OCI-LY1 (cell line): ENCODE measurements around the gene TIMMDC1.

ENCODE experiments used
- H2AFZ ChIP-seq: fragments of 200-600 bp; sonication (generic), shearing (Covaris generic); 2 replicates; pipeline ENCODE4 v1.6.0; 2014; ENCODE audit warnings: antibody characterized with exemption, mild to moderate bottlenecking, low read length
- H3F3A ChIP-seq: fragments of 200-600 bp; sonication (generic), shearing (Covaris generic); 2 replicates; pipeline ENCODE4 v1.6.0; 2014; ENCODE audit warnings: mild to moderate bottlenecking, antibody characterized with exemption, low read length, moderate library complexity; ENCODE audit not compliant: insufficient read depth
- H3K27ac ChIP-seq: fragments of 200-600 bp; sonication (generic); 2 replicates; pipeline ENCODE4 v1.5.1; 2014; ENCODE audit warnings: low read length, mixed run types, mild to moderate bottlenecking, low read depth; ENCODE audit not compliant: poor library complexity, severe bottlenecking
- H3K27me3 ChIP-seq: fragments of 200-600 bp; sonication (generic); 2 replicates; pipeline ENCODE4 v1.6.0; 2014; ENCODE audit warnings: antibody characterized with exemption, mild to moderate bottlenecking, low read length, moderate library complexity; ENCODE audit not compliant: insufficient read depth
- H3K36me3 ChIP-seq: fragments of 200-600 bp; sonication (generic); 2 replicates; pipeline ENCODE4 v1.6.1; 2014; ENCODE audit warnings: mild to moderate bottlenecking, antibody characterized with exemption, low read length, moderate library complexity, mixed read lengths; ENCODE audit not compliant: insufficient read depth
- H3K4me1 ChIP-seq: fragments of 200-600 bp; sonication (generic); 2 replicates; pipeline ENCODE4 v1.5.1; 2014; ENCODE audit warnings: mild to moderate bottlenecking, low read length, moderate library complexity; ENCODE audit not compliant: insufficient read depth, severe bottlenecking
- H3K4me2 ChIP-seq: fragments of 200-600 bp; sonication (generic), shearing (Covaris generic); 2 replicates; pipeline ENCODE4 v1.6.1; 2014; ENCODE audit warnings: low read length
- H3K4me3 ChIP-seq: fragments of 200-600 bp; sonication (generic); 2 replicates; pipeline ENCODE4 v1.5.1; 2014; ENCODE audit warnings: low read length, low read depth, mild to moderate bottlenecking, mixed read lengths; ENCODE audit not compliant: poor library complexity, severe bottlenecking
- H3K79me2 ChIP-seq: fragments of 200-600 bp; shearing (Covaris generic); 2 replicates; pipeline ENCODE4 v1.6.1; 2016; ENCODE audit warnings: mixed run types, low read length, mixed read lengths; ENCODE audit not compliant: insufficient read depth
- H3K9ac ChIP-seq: fragments of 200-600 bp; sonication (generic), shearing (Covaris generic); 2 replicates; pipeline ENCODE4 v1.6.1; 2014; ENCODE audit warnings: mild to moderate bottlenecking, low read length, mixed read lengths
- H3K9me2 ChIP-seq: fragments of 200-600 bp; sonication (generic), shearing (Covaris generic); 2 replicates; pipeline ENCODE4 v1.6.1; 2014; ENCODE audit warnings: low read depth, mild to moderate bottlenecking, low read length, mixed read lengths
- H3K9me3 ChIP-seq: fragments of 200-600 bp; shearing (Covaris generic); 2 replicates; pipeline ENCODE4 v1.6.1; 2014; ENCODE audit warnings: low read length, mixed read lengths
- H4K20me1 ChIP-seq: fragments of 200-600 bp; sonication (generic), shearing (Covaris generic); 2 replicates; pipeline ENCODE4 v1.6.0; 2016; ENCODE audit warnings: mild to moderate bottlenecking, low read length; ENCODE audit not compliant: insufficient read depth
- EZH2 ChIP-seq: fragments of 200-600 bp; sonication (generic), shearing (Covaris generic); IDR thresholded peaks from 2 replicates; pipeline ENCODE4 v1.8.0; 2017; ENCODE audit warnings: borderline replicate concordance, mixed run types, mild to moderate bottlenecking, antibody characterized with exemption, low read length, moderate library complexity, mixed read lengths
- TF ChIP-seq, protein P1 (sequence below): fragments of 200-600 bp; sonication (generic), shearing (Covaris generic); IDR thresholded peaks from 2 replicates; pipeline ENCODE4 v1.5.1; 2017; ENCODE audit warnings: mild to moderate bottlenecking, antibody characterized with exemption, low read length, moderate library complexity, mixed read lengths

The TIMMDC1 gene, protein sequence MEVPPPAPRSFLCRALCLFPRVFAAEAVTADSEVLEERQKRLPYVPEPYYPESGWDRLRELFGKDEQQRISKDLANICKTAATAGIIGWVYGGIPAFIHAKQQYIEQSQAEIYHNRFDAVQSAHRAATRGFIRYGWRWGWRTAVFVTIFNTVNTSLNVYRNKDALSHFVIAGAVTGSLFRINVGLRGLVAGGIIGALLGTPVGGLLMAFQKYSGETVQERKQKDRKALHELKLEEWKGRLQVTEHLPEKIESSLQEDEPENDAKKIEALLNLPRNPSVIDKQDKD

DNA sequence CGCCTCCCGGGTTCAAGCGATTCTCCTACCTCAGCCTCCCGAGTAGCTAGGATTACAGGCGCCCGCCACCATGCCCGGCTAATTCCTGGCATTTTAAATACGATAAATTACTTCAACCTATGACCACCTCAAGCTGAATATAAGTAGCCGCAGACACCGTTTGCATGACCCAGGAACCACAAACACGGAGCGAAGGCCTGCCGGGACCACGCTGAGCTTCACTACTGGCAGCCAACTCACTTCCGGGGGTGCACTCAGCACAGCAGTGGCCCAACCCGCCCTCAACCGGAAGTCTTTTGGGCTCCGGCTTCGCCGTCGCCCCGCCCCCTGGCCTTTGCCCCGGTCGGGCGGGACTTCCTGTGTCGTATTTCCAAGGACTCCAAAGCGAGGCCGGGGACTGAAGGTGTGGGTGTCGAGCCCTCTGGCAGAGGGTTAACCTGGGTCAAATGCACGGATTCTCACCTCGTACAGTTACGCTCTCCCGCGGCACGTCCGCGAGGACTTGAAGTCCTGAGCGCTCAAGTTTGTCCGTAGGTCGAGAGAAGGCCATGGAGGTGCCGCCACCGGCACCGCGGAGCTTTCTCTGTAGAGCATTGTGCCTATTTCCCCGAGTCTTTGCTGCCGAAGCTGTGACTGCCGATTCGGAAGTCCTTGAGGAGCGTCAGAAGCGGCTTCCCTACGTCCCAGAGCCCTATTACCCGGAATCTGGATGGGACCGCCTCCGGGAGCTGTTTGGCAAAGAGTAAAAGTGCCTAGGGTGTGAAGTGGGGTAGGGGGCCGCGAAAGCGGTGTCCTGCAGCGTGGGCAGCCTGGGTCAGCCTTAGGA lies at the start of gene TIMMDC1:
TIMMDC1 (plus strand) TSS at position 362 of the 826 bp plus-strand sequence; CDS start at position 549, 187 bp downstream.
- H3K9ac ChIP-seq, result peak within 1 kb of the TSS; percentile 93
- peaks cover 11% of the 10 kb centered on the region; the same call in 1 of the 2 replicates for H3K36me3 ChIP-seq
- no peaks in the 10 kb centered on the region for H3K9me2 ChIP-seq
- H3K27me3 ChIP-seq, result no peaks in the 10 kb centered on the region
- H3K9me3 ChIP-seq, result no peaks in the 10 kb centered on the region
- peak within 1 kb of the TSS; percentile 51 for H3K27ac ChIP-seq
- peaks cover 23% of the 10 kb centered on the region for H3K79me2 ChIP-seq
- TF ChIP-seq EZH2, result no peak
- TF ChIP-seq, protein P1, sequence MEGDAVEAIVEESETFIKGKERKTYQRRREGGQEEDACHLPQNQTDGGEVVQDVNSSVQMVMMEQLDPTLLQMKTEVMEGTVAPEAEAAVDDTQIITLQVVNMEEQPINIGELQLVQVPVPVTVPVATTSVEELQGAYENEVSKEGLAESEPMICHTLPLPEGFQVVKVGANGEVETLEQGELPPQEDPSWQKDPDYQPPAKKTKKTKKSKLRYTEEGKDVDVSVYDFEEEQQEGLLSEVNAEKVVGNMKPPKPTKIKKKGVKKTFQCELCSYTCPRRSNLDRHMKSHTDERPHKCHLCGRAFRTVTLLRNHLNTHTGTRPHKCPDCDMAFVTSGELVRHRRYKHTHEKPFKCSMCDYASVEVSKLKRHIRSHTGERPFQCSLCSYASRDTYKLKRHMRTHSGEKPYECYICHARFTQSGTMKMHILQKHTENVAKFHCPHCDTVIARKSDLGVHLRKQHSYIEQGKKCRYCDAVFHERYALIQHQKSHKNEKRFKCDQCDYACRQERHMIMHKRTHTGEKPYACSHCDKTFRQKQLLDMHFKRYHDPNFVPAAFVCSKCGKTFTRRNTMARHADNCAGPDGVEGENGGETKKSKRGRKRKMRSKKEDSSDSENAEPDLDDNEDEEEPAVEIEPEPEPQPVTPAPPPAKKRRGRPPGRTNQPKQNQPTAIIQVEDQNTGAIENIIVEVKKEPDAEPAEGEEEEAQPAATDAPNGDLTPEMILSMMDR, result no peak
- peaks cover 31% of the 10 kb centered on the region for H3K4me1 ChIP-seq
- H3K4me3 ChIP-seq, result peak within 1 kb of the TSS; percentile 82
- H4K20me1 ChIP-seq, result no peaks in the 10 kb centered on the region
- no peaks in the 10 kb centered on the region for H3F3A ChIP-seq
- H2AFZ ChIP-seq, result no peak within 1 kb of the TSS
- peak within 1 kb of the TSS; percentile 97 for H3K4me2 ChIP-seq

DNA sequence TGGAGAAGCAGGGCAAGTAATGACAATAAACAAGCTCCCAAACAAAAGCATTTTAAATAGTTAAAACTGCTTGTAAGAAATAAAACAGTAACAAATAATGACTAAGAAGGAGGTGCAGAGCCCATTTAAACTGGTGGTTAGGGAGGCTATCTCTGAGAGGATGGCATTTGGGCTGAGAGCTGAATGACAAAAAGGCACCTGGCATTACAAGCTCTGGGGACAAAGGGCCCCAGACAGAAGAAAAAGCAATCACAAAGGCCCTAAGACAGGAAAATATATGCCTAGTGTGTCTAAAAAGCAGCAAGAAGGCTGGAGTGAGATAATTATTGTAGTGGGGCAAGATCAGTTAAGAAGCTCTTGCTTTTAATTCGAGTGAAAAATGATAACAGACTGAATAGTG lies 44.5 kb upstream of the TIMMDC1 start:
- Histone ChIP-seq H3K4me1 (no peaks in the 10 kb centered on the region), H3K9me3 (no peaks in the 10 kb centered on the region), H3K79me2 (no peaks in the 10 kb centered on the region), H3K4me3 (no peak overlapping the region), H3K9me2 (no peaks in the 10 kb centered on the region), H3K4me2 (no peak overlapping the region), H3F3A (no peaks in the 10 kb centered on the region), H3K9ac (no peak overlapping the region), H2AFZ (no peak overlapping the region), H3K27me3 (no peaks in the 10 kb centered on the region), H3K27ac (no peak overlapping the region), H3K36me3 (peaks cover 86% of the 10 kb centered on the region), H4K20me1 (no peaks in the 10 kb centered on the region)
- TF ChIP-seq, protein P1, result no peak
- TF ChIP-seq EZH2, result no peak

DNA sequence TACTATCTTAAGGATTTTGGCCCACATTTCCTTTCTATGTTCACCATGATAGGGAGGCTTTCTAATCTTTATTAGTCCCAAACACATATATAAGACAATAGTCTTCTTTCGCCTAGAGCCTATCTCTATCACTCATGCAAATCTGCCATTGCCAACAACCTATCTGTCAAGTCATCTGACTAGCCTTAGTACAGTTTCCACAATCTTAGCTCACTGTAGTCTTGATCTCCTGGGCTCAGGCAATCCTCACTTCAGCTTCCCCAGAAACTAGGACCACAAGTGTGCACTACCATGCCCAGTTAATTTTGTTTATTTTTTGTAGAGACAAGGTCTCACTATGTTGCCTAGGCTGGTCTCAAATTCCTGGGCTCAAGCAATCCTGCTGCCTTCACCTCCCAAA lies 41.9 kb upstream of the TIMMDC1 start:
- Histone ChIP-seq H3K27ac (no peak overlapping the region), H3K9ac (no peak overlapping the region), H2AFZ (no peak overlapping the region), H3K4me2 (no peak overlapping the region), H3K36me3 (peaks cover 93% of the 10 kb centered on the region), H3K79me2 (no peaks in the 10 kb centered on the region), H3K4me3 (no peak overlapping the region), H3K4me1 (peaks cover 1% of the 10 kb centered on the region), H3F3A (no peaks in the 10 kb centered on the region), H4K20me1 (no peaks in the 10 kb centered on the region), H3K9me3 (no peaks in the 10 kb centered on the region), H3K9me2 (no peaks in the 10 kb centered on the region), H3K27me3 (no peaks in the 10 kb centered on the region)
- TF ChIP-seq, protein P1, result no peak
- no peak for TF ChIP-seq EZH2
